GM23338 (cell line): Measurements from ENCODE around the gene IFITM5.

Source experiments
- CTCF ChIP-seq, 2 experiments: fragments of 200-600 bp in 1 of 2; sonication (generic) in 1 of 2; conservative IDR thresholded peaks; 2 replicates each; pipeline versions ENCODE4 v1.5.1 to v1.6.1; 2016 to 2017; ENCODE audit warnings: antibody characterized with exemption in 2 of 2, low read depth in 2 of 2, mild to moderate bottlenecking in 2 of 2, moderate library complexity in 1 of 2
- EZH2 ChIP-seq: fragments of 200-600 bp; sonication (generic); IDR thresholded peaks from one replicate; pipeline ENCODE4 v1.8.0; 2017; ENCODE audit warnings: antibody characterized with exemption, mild to moderate bottlenecking, low read depth; ENCODE audit not compliant: unreplicated experiment
- EZH2phosphoT487 ChIP-seq: fragments of 200-600 bp; sonication (generic); IDR thresholded peaks from one replicate; pipeline ENCODE4 v1.8.1; 2018; ENCODE audit warnings: antibody characterized with exemption; ENCODE audit not compliant: unreplicated experiment
- POLR2AphosphoS5 ChIP-seq: IDR thresholded peaks from 2 replicates; pipeline ENCODE4 v1.6.1; 2016; ENCODE audit warnings: antibody characterized with exemption, low read depth
- REST ChIP-seq: IDR thresholded peaks from one replicate; pipeline ENCODE4 v1.6.1; 2018; ENCODE audit warnings: antibody characterized with exemption; ENCODE audit not compliant: unreplicated experiment

DNA sequence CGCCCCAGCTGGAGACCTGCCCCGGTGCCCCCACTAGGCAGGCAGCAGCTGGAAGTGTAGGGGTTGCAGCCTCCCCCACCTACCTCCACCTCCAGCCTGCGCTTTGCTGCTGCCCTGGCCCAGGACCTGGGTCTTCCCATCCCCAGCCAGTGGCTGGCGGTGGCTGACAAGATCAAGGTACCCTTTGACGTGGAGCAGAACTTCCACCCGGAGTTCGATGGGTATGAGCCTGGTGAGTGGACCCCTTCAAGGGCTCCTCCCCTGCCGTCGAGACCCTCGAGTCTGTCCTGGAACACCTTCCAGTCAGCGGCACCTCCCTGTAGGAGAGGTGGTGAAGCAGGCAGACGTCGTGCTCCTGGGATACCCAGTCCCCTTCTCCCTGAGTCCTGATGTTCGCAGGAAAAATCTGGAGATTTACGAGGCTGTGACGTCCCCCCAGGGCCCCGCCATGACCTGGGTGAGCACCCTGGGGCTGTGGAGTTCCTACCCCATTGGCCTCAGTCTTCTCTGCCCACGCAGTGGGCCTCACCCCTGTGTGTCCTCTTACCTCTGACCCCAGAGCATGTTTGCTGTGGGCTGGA, 6.0 kb downstream of the IFITM5 start:
- TF ChIP-seq EZH2 (no peak), CTCF (conservative IDR thresholded peaks at IDR 0.05; ENCODE audit: low read depth in 2 of 2) (no peak), POLR2AphosphoS5 (no peak), EZH2phosphoT487 (no peak), REST (no peak)
